Midbrain (tissue), 1 donor: Measurements from ENCODE around the gene THSD7A.

Experiments used
- DNase-seq: peaks from one replicate; lab custom pipeline; 2025; lab: John Stamatoyannopoulos, UW

Gene THSD7A

GRCh38 chr7:11517853-11518252 lies 314.1 kb downstream of the THSD7A start:
- DNase-seq = no peak

GRCh38 chr7:11516328-11516727 lies 315.7 kb downstream of the THSD7A start:
- no peak for DNase-seq

- no peak for DNase-seq
These were observed 318.5 kb downstream of the THSD7A start for GRCh38 chr7:11513460-11513859.

GRCh38 chr7:11507929-11508328 lies 324.1 kb downstream of the THSD7A start:
- DNase-seq = no peak

- DNase-seq = no peak
These were observed 325.6 kb downstream of the THSD7A start for GRCh38 chr7:11506417-11506816.

GRCh38 chr7:11505471-11505985 lies 326.5 kb downstream of the THSD7A start:
- no peak for DNase-seq

GRCh38 chr7:11492307-11492706 lies 339.7 kb downstream of the THSD7A start:
- DNase-seq = no peak

- no peak for DNase-seq
These were observed 340.2 kb downstream of the THSD7A start for GRCh38 chr7:11491811-11492210.

- DNase-seq = no peak
These were observed 342.7 kb downstream of the THSD7A start for GRCh38 chr7:11489280-11489679.

GRCh38 chr7:11486271-11486670 lies 345.7 kb downstream of the THSD7A start:
- no peak for DNase-seq

- no peak for DNase-seq
These were observed 346.4 kb downstream of the THSD7A start for GRCh38 chr7:11485636-11486035.

- DNase-seq = no peak
These were observed 351.9 kb downstream of the THSD7A start for GRCh38 chr7:11480143-11480542.

- no peak for DNase-seq
These were observed 353.1 kb downstream of the THSD7A start for GRCh38 chr7:11478882-11479281.

- no peak for DNase-seq
These were observed 353.6 kb downstream of the THSD7A start for GRCh38 chr7:11478426-11478825.

GRCh38 chr7:11474902-11475585 lies 357.0 kb downstream of the THSD7A start:
- no peak for DNase-seq

GRCh38 chr7:11473807-11474424 lies 358.1 kb downstream of the THSD7A start:
- DNase-seq = no peak

- DNase-seq = no peak
These were observed 358.8 kb downstream of the THSD7A start for GRCh38 chr7:11473220-11473619.

- DNase-seq = no peak
These were observed 359.4 kb downstream of the THSD7A start for GRCh38 chr7:11472646-11473045.

GRCh38 chr7:11471255-11471654 lies 360.7 kb downstream of the THSD7A start:
- no peak for DNase-seq

- no peak for DNase-seq
These were observed 362.8 kb downstream of the THSD7A start for GRCh38 chr7:11469028-11469745.

GRCh38 chr7:11466517-11467105 lies 365.4 kb downstream of the THSD7A start:
- DNase-seq = no peak

- DNase-seq = no peak
These were observed 367.4 kb downstream of the THSD7A start for GRCh38 chr7:11464624-11465023.

GRCh38 chr7:11461946-11462345 lies 370.1 kb downstream of the THSD7A start:
- DNase-seq = no peak
